Peyer's patch (tissue), 4 donors: ENCODE measurements around the gene GBX1. TPM values are rescaled to one million over a fixed set of nuclear protein-coding genes. Genes with fewer than 3 reads are reported as not detected.

Experiments used
- DNase-seq, 3 donors: peaks; one replicate each; pipeline ENCODE4 v3.0.0-alpha.2; 2017 to 2019
- H3K27ac ChIP-seq, 4 donors: fragments of 200-600 bp; sonication (generic); one replicate each; pipeline ENCODE4 v1.5.1; 2016 to 2019
- H3K27me3 ChIP-seq, 2 donors: fragments of 200-600 bp; sonication (generic); one replicate each; pipeline ENCODE4 v1.5.1; 2019
- H3K36me3 ChIP-seq, 3 donors: fragments of 200-600 bp; sonication (generic); one replicate each; pipeline ENCODE4 v1.5.1; 2016 to 2019
- H3K4me1 ChIP-seq, 4 donors: fragments of 200-600 bp; sonication (generic); one replicate each; pipeline ENCODE4 v1.5.1; 2016 to 2019
- H3K4me3 ChIP-seq, 4 donors: fragments of 200-600 bp; sonication (generic); 1 replicate in 3 of 4; 2 replicates in 1 of 4; pipeline ENCODE4 v1.5.1; 2016 to 2019; ENCODE audit warnings: mild to moderate bottlenecking in 1 of 4
- H3K9me3 ChIP-seq, 4 donors: fragments of 200-600 bp; sonication (generic); one replicate each; pipeline ENCODE4 v1.5.1; 2016 to 2019; ENCODE audit warnings: mild to moderate bottlenecking in 1 of 4
- POLR2A ChIP-seq, 2 donors: fragments of 450-650 bp; IDR thresholded peaks; one replicate each; pipeline ENCODE4 v1.5.1; 2017; ENCODE audit warnings: antibody characterized with exemption in 2 of 2, mild to moderate bottlenecking in 2 of 2, moderate library complexity in 2 of 2
- total RNA-seq, 4 donors: library from RNA; depleted of rRNA; stranded (reverse); fragments of >200 nt; gene quantifications; one replicate each; pipeline ENCODE4 v1.1.0, GENCODE V29; 2016
- TF ChIP-seq, protein P1 (sequence below), 6 experiments: fragments of 450-650 bp in 4 of 6; fragments of 200-600 bp in 2 of 6; sonication (generic) in 1 of 6; IDR thresholded peaks; one replicate each; pipeline ENCODE4 v1.5.1; 2017 to 2019; ENCODE audit warnings: antibody characterized with exemption in 6 of 6, mild to moderate bottlenecking in 3 of 6, moderate library complexity in 1 of 6

The GBX1 gene
- total RNA-seq, 4 donors from 2014 or later, result not detected

DNA sequence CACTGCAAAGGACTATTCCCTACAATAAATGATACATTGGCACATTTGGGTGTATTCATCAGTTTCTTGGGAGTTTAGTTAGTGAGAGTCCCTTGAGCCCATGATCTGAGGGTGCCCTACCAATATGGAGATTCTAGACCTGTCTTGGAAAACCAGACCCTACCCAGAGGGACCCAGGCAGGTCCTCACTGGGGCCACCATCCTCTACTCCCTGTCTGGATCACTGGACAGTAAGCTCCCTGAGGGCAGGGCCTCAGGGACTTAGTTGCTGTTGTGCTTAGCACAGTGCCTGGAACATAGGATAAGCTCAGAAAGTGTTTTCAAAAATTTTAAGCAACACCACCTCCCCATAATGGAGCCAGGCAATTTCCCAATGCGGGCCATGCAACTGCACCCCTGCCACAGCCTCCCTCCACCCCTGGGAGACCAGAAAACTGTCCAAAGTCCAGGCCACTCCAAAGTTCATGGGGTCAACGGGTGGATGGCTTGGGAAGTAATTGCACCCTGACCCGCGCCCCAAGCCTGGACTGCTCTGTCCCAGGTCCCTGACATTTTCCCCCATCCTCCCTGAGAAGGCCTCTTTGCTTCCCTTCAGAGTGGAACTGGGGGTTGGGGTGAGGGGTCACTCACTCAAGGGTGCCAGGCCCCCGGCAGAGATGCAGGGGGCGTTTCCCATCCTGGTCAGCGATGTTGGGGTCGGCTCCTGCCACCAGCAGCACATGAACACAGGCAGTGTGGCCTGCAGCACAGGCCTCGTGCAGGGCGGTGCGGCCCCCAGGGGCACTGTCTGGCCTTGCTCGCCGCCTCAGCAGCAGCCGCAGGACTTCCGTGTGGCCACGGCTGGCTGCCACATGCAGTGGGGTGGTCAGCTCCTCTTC, 18.5 kb upstream of the GBX1 start:
- no peaks in the 10 kb centered on the region for H3K27me3 ChIP-seq
- TF ChIP-seq, protein P1, sequence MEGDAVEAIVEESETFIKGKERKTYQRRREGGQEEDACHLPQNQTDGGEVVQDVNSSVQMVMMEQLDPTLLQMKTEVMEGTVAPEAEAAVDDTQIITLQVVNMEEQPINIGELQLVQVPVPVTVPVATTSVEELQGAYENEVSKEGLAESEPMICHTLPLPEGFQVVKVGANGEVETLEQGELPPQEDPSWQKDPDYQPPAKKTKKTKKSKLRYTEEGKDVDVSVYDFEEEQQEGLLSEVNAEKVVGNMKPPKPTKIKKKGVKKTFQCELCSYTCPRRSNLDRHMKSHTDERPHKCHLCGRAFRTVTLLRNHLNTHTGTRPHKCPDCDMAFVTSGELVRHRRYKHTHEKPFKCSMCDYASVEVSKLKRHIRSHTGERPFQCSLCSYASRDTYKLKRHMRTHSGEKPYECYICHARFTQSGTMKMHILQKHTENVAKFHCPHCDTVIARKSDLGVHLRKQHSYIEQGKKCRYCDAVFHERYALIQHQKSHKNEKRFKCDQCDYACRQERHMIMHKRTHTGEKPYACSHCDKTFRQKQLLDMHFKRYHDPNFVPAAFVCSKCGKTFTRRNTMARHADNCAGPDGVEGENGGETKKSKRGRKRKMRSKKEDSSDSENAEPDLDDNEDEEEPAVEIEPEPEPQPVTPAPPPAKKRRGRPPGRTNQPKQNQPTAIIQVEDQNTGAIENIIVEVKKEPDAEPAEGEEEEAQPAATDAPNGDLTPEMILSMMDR (IDR thresholded peaks at IDR 0.05), result no peak
- no peaks in the 10 kb centered on the region for H3K9me3 ChIP-seq
- no peak overlapping the region for H3K27ac ChIP-seq
- no peaks in the 10 kb centered on the region for H3K36me3 ChIP-seq
- H3K4me1 ChIP-seq, result no peaks in the 10 kb centered on the region
- no peak overlapping the region for H3K4me3 ChIP-seq
- no peak for DNase-seq

DNA sequence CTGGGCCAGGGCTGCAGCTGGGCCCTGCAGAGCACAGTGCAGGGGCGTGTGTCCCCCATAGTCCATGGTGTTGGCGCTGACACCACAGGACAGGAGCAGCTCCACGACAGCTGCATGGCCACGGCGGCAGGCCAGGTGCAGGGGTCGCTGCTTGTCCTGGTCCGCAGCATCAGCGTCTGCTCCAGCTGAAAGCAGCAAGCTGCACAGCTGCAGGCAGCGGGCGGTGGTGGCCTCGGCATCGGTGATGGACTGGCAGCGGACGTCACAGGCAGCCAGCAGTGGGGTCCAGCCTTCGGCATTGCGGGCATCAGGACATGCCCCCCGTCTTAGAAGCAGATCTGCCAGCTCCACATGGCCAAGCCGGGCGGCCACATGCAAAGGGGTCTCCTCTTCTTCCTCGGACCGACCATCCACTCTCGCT, 13.5 kb upstream of the GBX1 start:
- Histone ChIP-seq H3K4me1 (no peaks in the 10 kb centered on the region), H3K36me3 (no peaks in the 10 kb centered on the region), H3K4me3 (no peak overlapping the region), H3K27ac (no peak overlapping the region), H3K27me3 (no peaks in the 10 kb centered on the region), H3K9me3 (no peaks in the 10 kb centered on the region)
- no peak for DNase-seq
- TF ChIP-seq, protein P1 (IDR thresholded peaks at IDR 0.05), result no peak
- TF ChIP-seq POLR2A (IDR thresholded peaks at IDR 0.05), result no peak

DNA sequence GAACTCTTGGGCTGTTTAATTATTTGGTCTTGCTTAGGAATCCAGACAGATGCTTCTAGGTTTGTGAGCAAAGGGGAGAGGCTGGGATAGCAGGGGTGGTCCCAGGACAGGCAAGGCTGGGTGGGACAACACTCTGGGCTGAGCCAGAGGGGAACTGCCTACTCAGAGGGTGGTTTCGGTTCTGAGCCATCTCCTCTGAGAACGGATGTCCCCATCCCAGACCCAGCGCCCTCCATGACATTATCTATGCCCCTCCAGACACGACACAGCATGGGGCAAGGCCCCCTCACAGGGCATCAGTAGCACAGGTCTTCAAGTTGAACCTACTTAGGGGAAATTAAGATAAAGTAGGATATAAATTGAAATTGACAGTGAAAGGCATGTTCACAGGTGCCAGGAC, 12.5 kb upstream of the GBX1 start:
- no peaks in the 10 kb centered on the region for H3K9me3 ChIP-seq
- no peaks in the 10 kb centered on the region for H3K4me1 ChIP-seq
- TF ChIP-seq, protein P1 (IDR thresholded peaks at IDR 0.05), result no peak
- TF ChIP-seq POLR2A (IDR thresholded peaks at IDR 0.05), result no peak
- no peak overlapping the region for H3K4me3 ChIP-seq
- no peaks in the 10 kb centered on the region for H3K36me3 ChIP-seq
- DNase-seq, result no peak
- H3K27ac ChIP-seq, result no peak overlapping the region
- H3K27me3 ChIP-seq, result no peaks in the 10 kb centered on the region

DNA sequence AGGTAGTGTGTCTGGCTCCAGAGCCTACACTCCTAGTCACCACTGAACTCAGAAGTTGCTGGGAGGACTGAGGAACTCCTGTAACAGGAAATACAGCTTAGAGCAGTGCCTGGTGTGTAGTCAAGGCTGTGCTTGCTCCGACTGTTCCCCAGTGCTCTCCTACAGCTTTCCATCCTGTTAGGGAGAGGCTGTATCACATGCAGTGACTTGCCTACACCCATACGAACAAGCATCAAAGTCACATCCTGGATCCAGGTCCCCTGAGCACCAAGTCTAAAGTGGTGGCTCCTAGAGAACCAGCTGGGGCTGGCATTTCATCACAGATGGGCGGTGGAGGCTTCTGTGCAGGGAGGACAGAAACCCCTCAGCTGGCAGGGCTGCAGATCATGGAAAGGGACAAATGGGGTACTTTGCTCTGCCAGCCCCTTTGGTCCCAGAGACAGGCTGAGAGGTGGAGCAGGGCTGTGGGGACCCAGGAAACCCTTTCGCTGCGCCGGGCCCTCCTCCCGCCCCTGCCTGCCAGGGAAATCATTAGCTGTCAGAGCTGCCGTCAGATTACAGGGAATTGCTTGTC, 11.9 kb upstream of the GBX1 start:
- Histone ChIP-seq H3K4me3 (no peak overlapping the region), H3K4me1 (no peaks in the 10 kb centered on the region), H3K9me3 (no peaks in the 10 kb centered on the region), H3K27ac (no peak overlapping the region), H3K27me3 (no peaks in the 10 kb centered on the region), H3K36me3 (no peaks in the 10 kb centered on the region)
- DNase-seq, result no peak
- TF ChIP-seq POLR2A (IDR thresholded peaks at IDR 0.05), result no peak
- TF ChIP-seq, protein P1 (IDR thresholded peaks at IDR 0.05), result no peak

DNA sequence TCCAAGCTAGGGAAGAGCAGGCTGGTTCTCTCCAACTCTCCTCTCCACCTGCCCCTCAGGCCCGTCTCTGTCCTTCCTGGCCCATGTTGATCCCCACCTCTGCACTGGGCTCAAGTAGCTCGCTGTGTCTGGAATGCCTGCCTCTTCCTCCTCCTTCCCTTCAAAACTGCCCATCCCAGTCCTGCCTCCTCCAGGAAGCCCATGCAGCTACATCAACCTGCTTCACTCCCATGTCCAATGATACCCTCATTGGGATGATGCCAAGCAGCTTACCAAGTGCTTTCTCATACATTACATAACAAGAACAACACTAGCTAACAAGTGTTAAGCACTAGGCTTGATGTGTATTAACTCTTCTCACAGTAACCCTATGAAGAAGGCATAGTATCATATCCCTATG, 11.3 kb upstream of the GBX1 start:
- Histone ChIP-seq H3K4me1 (no peaks in the 10 kb centered on the region), H3K4me3 (no peak overlapping the region), H3K9me3 (no peaks in the 10 kb centered on the region), H3K27ac (no peak overlapping the region), H3K36me3 (no peaks in the 10 kb centered on the region), H3K27me3 (no peaks in the 10 kb centered on the region)
- no peak for DNase-seq
- no peak for TF ChIP-seq POLR2A (IDR thresholded peaks at IDR 0.05)
- TF ChIP-seq, protein P1 (IDR thresholded peaks at IDR 0.05), result no peak
